ENCODE results near the gene SFT2D3. TPM values are rescaled to one million over a fixed set of nuclear protein-coding genes. Genes with fewer than 3 reads are reported as not detected.

The SFT2D3 gene
- total and polyA plus RNA-seq, 4 donors = 2.4 to 4.9 (median 4.7) TPM; not detected in 1

DNA sequence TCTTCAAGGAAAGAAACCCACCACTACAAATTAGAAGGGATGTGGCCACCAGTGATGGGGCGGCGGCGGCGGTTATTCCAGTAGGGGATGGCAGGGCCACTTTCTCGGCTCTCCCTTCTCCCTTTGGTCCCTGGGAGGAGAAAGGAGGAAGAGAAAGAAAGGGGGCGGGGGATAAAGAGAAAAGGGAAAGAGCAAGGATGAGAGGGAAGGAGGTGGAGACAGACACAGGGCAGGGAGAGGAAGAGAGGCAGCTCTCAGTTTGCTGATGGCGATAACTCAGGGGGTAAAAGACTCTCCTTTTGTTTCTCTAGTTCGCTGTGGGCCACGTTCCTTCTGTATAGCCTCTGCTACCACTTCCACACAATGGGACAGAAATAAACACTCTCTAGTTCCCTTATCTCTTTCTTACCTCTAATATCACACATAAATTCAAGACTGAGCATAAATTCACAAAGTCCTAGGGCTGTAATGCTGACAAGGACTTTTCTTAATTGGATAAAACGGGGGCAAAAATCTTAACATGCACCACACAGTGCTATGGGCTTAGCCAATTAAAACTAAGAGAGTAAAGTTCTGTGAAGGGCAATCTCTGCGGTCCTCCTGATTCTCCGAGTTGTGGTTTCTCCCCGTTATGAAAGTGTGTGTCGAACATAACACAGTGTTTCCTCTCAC lies 14.6 kb downstream of the SFT2D3 start:
- Histone ChIP-seq H3K9ac (ENCODE audit: low read depth in 1 of 2, low read length in 2 of 2) (no peak overlapping the region), H3K27me3 (ENCODE audit: control insufficient read depth in 4 of 4, insufficient read depth in 4 of 4, low read length in 3 of 4) (no peaks in the 10 kb centered on the region), H3K9me3 (ENCODE audit: control insufficient read depth in 4 of 4, low read length in 3 of 4) (no peaks in the 10 kb centered on the region), H3K4me1 (ENCODE audit: control insufficient read depth in 4 of 4, insufficient read depth in 4 of 4, low read length in 3 of 4) (no peaks in the 10 kb centered on the region), H3K36me3 (ENCODE audit: control insufficient read depth in 4 of 4, insufficient read depth in 3 of 4, low read depth in 1 of 4, low read length in 3 of 4) (peaks cover 7 to 25% (median 17%) of the 10 kb centered on the region in 4 donors), H3K4me3 (ENCODE audit: low read depth in 1 of 3, low read length in 3 of 3) (no peak overlapping the region), H3K27ac (ENCODE audit: low read depth in 1 of 2, low read length in 2 of 2) (no peak overlapping the region)
- 96% methylated on average over 14 of the region's 14 CpGs for WGBS
- DNase-seq (ENCODE audit: low spot score) = no peak
- TF ChIP-seq TAF1 (conservative IDR thresholded peaks at IDR 0.05) = no peak
- no peak for TF ChIP-seq FOXA1 (IDR thresholded peaks at IDR 0.05)
- no peak for TF ChIP-seq FOXA2 (IDR thresholded peaks at IDR 0.05)
- no peak for TF ChIP-seq RXRA (IDR thresholded peaks at IDR 0.05)
- no peak for TF ChIP-seq HNF4A (conservative IDR thresholded peaks at IDR 0.05)
- TF ChIP-seq, protein P1, sequence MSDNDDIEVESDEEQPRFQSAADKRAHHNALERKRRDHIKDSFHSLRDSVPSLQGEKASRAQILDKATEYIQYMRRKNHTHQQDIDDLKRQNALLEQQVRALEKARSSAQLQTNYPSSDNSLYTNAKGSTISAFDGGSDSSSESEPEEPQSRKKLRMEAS (IDR thresholded peaks at IDR 0.05) = no peak
- TF ChIP-seq EGR1 (IDR thresholded peaks at IDR 0.05; ENCODE audit: low read depth in 2 of 2) = no peak
- TF ChIP-seq, protein P2, sequence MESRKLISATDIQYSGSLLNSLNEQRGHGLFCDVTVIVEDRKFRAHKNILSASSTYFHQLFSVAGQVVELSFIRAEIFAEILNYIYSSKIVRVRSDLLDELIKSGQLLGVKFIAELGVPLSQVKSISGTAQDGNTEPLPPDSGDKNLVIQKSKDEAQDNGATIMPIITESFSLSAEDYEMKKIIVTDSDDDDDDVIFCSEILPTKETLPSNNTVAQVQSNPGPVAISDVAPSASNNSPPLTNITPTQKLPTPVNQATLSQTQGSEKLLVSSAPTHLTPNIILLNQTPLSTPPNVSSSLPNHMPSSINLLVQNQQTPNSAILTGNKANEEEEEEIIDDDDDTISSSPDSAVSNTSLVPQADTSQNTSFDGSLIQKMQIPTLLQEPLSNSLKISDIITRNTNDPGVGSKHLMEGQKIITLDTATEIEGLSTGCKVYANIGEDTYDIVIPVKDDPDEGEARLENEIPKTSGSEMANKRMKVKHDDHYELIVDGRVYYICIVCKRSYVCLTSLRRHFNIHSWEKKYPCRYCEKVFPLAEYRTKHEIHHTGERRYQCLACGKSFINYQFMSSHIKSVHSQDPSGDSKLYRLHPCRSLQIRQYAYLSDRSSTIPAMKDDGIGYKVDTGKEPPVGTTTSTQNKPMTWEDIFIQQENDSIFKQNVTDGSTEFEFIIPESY (IDR thresholded peaks at IDR 0.05) = no peak
- TF ChIP-seq GABPA (IDR thresholded peaks at IDR 0.05 in 1 of 2, conservative IDR thresholded peaks at IDR 0.05 in 1 of 2) = no peak
- TF ChIP-seq, protein P3, sequence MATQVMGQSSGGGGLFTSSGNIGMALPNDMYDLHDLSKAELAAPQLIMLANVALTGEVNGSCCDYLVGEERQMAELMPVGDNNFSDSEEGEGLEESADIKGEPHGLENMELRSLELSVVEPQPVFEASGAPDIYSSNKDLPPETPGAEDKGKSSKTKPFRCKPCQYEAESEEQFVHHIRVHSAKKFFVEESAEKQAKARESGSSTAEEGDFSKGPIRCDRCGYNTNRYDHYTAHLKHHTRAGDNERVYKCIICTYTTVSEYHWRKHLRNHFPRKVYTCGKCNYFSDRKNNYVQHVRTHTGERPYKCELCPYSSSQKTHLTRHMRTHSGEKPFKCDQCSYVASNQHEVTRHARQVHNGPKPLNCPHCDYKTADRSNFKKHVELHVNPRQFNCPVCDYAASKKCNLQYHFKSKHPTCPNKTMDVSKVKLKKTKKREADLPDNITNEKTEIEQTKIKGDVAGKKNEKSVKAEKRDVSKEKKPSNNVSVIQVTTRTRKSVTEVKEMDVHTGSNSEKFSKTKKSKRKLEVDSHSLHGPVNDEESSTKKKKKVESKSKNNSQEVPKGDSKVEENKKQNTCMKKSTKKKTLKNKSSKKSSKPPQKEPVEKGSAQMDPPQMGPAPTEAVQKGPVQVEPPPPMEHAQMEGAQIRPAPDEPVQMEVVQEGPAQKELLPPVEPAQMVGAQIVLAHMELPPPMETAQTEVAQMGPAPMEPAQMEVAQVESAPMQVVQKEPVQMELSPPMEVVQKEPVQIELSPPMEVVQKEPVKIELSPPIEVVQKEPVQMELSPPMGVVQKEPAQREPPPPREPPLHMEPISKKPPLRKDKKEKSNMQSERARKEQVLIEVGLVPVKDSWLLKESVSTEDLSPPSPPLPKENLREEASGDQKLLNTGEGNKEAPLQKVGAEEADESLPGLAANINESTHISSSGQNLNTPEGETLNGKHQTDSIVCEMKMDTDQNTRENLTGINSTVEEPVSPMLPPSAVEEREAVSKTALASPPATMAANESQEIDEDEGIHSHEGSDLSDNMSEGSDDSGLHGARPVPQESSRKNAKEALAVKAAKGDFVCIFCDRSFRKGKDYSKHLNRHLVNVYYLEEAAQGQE (IDR thresholded peaks at IDR 0.05) = no peak

DNA sequence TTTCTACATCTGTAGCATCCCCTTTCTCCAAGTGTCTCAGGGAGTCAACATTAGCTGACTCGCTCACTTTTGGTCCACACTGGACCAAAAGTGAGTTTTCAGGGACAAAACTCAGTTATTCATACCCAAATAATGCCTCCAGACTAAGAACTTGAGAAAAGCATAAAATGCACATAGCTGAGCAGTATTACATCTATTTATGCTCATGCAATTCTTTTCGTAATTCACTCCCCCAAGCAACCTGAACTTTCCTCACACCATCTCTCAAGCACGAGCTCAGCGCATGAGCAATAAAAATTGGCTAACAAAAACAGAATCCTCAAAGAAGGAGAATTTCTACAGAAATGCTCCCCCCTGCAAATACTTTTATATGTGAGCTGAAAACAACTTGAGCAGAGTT lies 17.0 kb downstream of the SFT2D3 start:
- Histone ChIP-seq H3K4me3 (ENCODE audit: low read depth in 1 of 3, low read length in 3 of 3) (no peak overlapping the region), H3K4me1 (ENCODE audit: control insufficient read depth in 4 of 4, insufficient read depth in 4 of 4, low read length in 3 of 4) (no peaks in the 10 kb centered on the region), H3K9me3 (ENCODE audit: control insufficient read depth in 4 of 4, low read length in 3 of 4) (no peaks in the 10 kb centered on the region), H3K36me3 (ENCODE audit: control insufficient read depth in 4 of 4, insufficient read depth in 3 of 4, low read depth in 1 of 4, low read length in 3 of 4) (peaks cover 12 to 42% (median 30%) of the 10 kb centered on the region in 4 donors), H3K27ac (ENCODE audit: low read depth in 1 of 2, low read length in 2 of 2) (no peak overlapping the region), H3K9ac (ENCODE audit: low read depth in 1 of 2, low read length in 2 of 2) (no peak overlapping the region), H3K27me3 (ENCODE audit: control insufficient read depth in 4 of 4, insufficient read depth in 4 of 4, low read length in 3 of 4) (no peaks in the 10 kb centered on the region)
- DNase-seq (ENCODE audit: low spot score) = no peak
- WGBS = 94% methylated on average over 4 of the region's 4 CpGs
- TF ChIP-seq YY1 (IDR thresholded peaks at IDR 0.05) (no peak), TAF1 (conservative IDR thresholded peaks at IDR 0.05) (no peak), HNF4G (IDR thresholded peaks at IDR 0.05) (no peak), HNF4A (conservative IDR thresholded peaks at IDR 0.05) (no peak)
- TF ChIP-seq, protein P4, sequence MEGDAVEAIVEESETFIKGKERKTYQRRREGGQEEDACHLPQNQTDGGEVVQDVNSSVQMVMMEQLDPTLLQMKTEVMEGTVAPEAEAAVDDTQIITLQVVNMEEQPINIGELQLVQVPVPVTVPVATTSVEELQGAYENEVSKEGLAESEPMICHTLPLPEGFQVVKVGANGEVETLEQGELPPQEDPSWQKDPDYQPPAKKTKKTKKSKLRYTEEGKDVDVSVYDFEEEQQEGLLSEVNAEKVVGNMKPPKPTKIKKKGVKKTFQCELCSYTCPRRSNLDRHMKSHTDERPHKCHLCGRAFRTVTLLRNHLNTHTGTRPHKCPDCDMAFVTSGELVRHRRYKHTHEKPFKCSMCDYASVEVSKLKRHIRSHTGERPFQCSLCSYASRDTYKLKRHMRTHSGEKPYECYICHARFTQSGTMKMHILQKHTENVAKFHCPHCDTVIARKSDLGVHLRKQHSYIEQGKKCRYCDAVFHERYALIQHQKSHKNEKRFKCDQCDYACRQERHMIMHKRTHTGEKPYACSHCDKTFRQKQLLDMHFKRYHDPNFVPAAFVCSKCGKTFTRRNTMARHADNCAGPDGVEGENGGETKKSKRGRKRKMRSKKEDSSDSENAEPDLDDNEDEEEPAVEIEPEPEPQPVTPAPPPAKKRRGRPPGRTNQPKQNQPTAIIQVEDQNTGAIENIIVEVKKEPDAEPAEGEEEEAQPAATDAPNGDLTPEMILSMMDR (IDR thresholded peaks at IDR 0.05; ENCODE audit: low read depth, low read length, missing input control) = no peak
- TF ChIP-seq, protein P5, sequence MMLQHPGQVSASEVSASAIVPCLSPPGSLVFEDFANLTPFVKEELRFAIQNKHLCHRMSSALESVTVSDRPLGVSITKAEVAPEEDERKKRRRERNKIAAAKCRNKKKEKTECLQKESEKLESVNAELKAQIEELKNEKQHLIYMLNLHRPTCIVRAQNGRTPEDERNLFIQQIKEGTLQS (IDR thresholded peaks at IDR 0.05) = no peak
